Peyer's patch (tissue), 4 donors: ENCODE measurements around the gene TUBA1B. TPM values are rescaled to one million over a fixed set of nuclear protein-coding genes. Genes with fewer than 3 reads are reported as not detected.

Source experiments
- DNase-seq, 3 donors: peaks; one replicate each; pipeline ENCODE4 v3.0.0-alpha.2; 2017 to 2019
- H3K27ac ChIP-seq, 4 donors: fragments of 200-600 bp; sonication (generic); one replicate each; pipeline ENCODE4 v1.5.1; 2016 to 2019
- H3K27me3 ChIP-seq, 2 donors: fragments of 200-600 bp; sonication (generic); one replicate each; pipeline ENCODE4 v1.5.1; 2019
- H3K36me3 ChIP-seq, 3 donors: fragments of 200-600 bp; sonication (generic); one replicate each; pipeline ENCODE4 v1.5.1; 2016 to 2019
- H3K4me1 ChIP-seq, 4 donors: fragments of 200-600 bp; sonication (generic); one replicate each; pipeline ENCODE4 v1.5.1; 2016 to 2019
- H3K4me3 ChIP-seq, 4 donors: fragments of 200-600 bp; sonication (generic); 1 replicate in 3 of 4; 2 replicates in 1 of 4; pipeline ENCODE4 v1.5.1; 2016 to 2019; ENCODE audit warnings: mild to moderate bottlenecking in 1 of 4
- H3K9me3 ChIP-seq, 4 donors: fragments of 200-600 bp; sonication (generic); one replicate each; pipeline ENCODE4 v1.5.1; 2016 to 2019; ENCODE audit warnings: mild to moderate bottlenecking in 1 of 4
- CTCF ChIP-seq, 6 experiments: fragments of 450-650 bp in 4 of 6; fragments of 200-600 bp in 2 of 6; sonication (generic) in 1 of 6; IDR thresholded peaks; one replicate each; pipeline ENCODE4 v1.5.1; 2017 to 2019; ENCODE audit warnings: antibody characterized with exemption in 6 of 6, mild to moderate bottlenecking in 3 of 6, moderate library complexity in 1 of 6
- POLR2A ChIP-seq, 2 donors: fragments of 450-650 bp; IDR thresholded peaks; one replicate each; pipeline ENCODE4 v1.5.1; 2017; ENCODE audit warnings: antibody characterized with exemption in 2 of 2, mild to moderate bottlenecking in 2 of 2, moderate library complexity in 2 of 2
- total RNA-seq, 4 donors: library from RNA; depleted of rRNA; stranded (reverse); fragments of >200 nt; gene quantifications; one replicate each; pipeline ENCODE4 v1.1.0, GENCODE V29; 2016

TUBA1B gene
- total RNA-seq, 4 donors from 2014 or later = 154 to 578 (median 243) TPM

GRCh38 chr12:49110464-49111155 lies 20.6 kb downstream of the TUBA1B start, which contains the start of gene LMBR1L:
LMBR1L (minus strand) TSS chr12:49110847; CDS start chr12:49110555, 292 bp downstream.
- DNase-seq = peak; percentile 94 to 99 (median 98)
- peak; percentile 80 to 94 for TF ChIP-seq POLR2A (IDR thresholded peaks at IDR 0.05)
- TF ChIP-seq CTCF (IDR thresholded peaks at IDR 0.05) = peak; percentile 25 to 72 (median 62)

GRCh38 chr12:49109641-49110463 lies 21.3 kb downstream of the TUBA1B start:
- peak; percentile 37 to 65 (median 65) for DNase-seq
- peaks cover 0 to 17% (median 0%) of the 10 kb centered on the region in 3 donors for H3K36me3 ChIP-seq

More at GRCh38 chr12:49110464-49111155, 20.6 kb downstream of the TUBA1B start, which contains the start of gene LMBR1L:
- Histone ChIP-seq H3K4me3 (peak within 1 kb of the TSS; percentile 78 to 93 (median 85)), H3K9me3 (no peaks in the 10 kb centered on the region), H3K27ac (peak within 1 kb of the TSS; percentile 92 to 98 (median 94)), H3K4me1 (peaks cover 0 to 21% (median 0%) of the 10 kb centered on the region in 4 donors), H3K36me3 (peaks cover 0 to 15% (median 0%) of the 10 kb centered on the region in 3 donors), H3K27me3 (no peaks in the 10 kb centered on the region)

GRCh38 chr12:49108958-49109404 lies 22.2 kb downstream of the TUBA1B start:
- no peaks in the 10 kb centered on the region for H3K27me3 ChIP-seq
- H3K4me3 ChIP-seq = peak overlapping the region; percentile 78 to 93 (median 85)
- no peaks in the 10 kb centered on the region for H3K9me3 ChIP-seq
- DNase-seq = peak in 2 of 3 donors; percentile 65 to 82
- peaks cover 0 to 25% (median 0%) of the 10 kb centered on the region in 3 donors for H3K36me3 ChIP-seq
- H3K27ac ChIP-seq = peak overlapping the region; percentile 92 to 98 (median 94)
- H3K4me1 ChIP-seq = peaks cover 0 to 27% (median 0%) of the 10 kb centered on the region in 4 donors
- TF ChIP-seq POLR2A (IDR thresholded peaks at IDR 0.05) (peak; percentile 35 to 78), CTCF (IDR thresholded peaks at IDR 0.05) (no peak)

More at GRCh38 chr12:49109641-49110463, 21.3 kb downstream of the TUBA1B start:
- Histone ChIP-seq H3K27me3 (no peaks in the 10 kb centered on the region), H3K4me3 (peak overlapping the region; percentile 78 to 93 (median 85)), H3K9me3 (no peaks in the 10 kb centered on the region), H3K27ac (peak overlapping the region; percentile 92 to 98 (median 94)), H3K4me1 (peaks cover 0 to 22% (median 0%) of the 10 kb centered on the region in 4 donors)
- no peak for TF ChIP-seq CTCF (IDR thresholded peaks at IDR 0.05)
- TF ChIP-seq POLR2A (IDR thresholded peaks at IDR 0.05) = no peak

- Histone ChIP-seq H3K27me3 (no peaks in the 10 kb centered on the region), H3K4me1 (peaks cover 0 to 27% (median 0%) of the 10 kb centered on the region in 4 donors), H3K9me3 (no peaks in the 10 kb centered on the region), H3K4me3 (no peak overlapping the region), H3K36me3 (peaks cover 0 to 58% (median 0%) of the 10 kb centered on the region in 3 donors), H3K27ac (no peak overlapping the region)
- TF ChIP-seq CTCF (IDR thresholded peaks at IDR 0.05) (no peak), POLR2A (IDR thresholded peaks at IDR 0.05) (no peak)
- no peak for DNase-seq
Measured at GRCh38 chr12:49105504-49106084, 25.6 kb downstream of the TUBA1B start.

- peaks cover 0 to 66% (median 0%) of the 10 kb centered on the region in 3 donors for H3K36me3 ChIP-seq
- H3K4me1 ChIP-seq = peaks cover 0 to 27% (median 0%) of the 10 kb centered on the region in 4 donors
- no peak for TF ChIP-seq CTCF (IDR thresholded peaks at IDR 0.05)
- no peak for TF ChIP-seq POLR2A (IDR thresholded peaks at IDR 0.05)
- no peak overlapping the region for H3K27ac ChIP-seq
- no peak for DNase-seq
- no peaks in the 10 kb centered on the region for H3K9me3 ChIP-seq
- H3K4me3 ChIP-seq = no peak overlapping the region
- H3K27me3 ChIP-seq = no peaks in the 10 kb centered on the region
Measured at GRCh38 chr12:49104822-49105221, 26.4 kb downstream of the TUBA1B start.
